PC-3 (cell line): Measurements from ENCODE around the gene HNRNPA1.

ENCODE experiments used
- EZH2 ChIP-seq: fragments of 300-600 bp; sonication (generic); IDR thresholded peaks from one replicate; pipeline ENCODE4 v1.6.1; 2017; ENCODE audit warnings: antibody characterized with exemption, mild to moderate bottlenecking, low read length; ENCODE audit not compliant: unreplicated experiment
- TF ChIP-seq, protein P1 (sequence below): fragments of 300-600 bp; sonication (generic); conservative IDR thresholded peaks from 2 replicates; pipeline ENCODE4 v1.5.1; 2017; ENCODE audit warnings: antibody characterized with exemption, low read depth, mild to moderate bottlenecking, low read length

DNA sequence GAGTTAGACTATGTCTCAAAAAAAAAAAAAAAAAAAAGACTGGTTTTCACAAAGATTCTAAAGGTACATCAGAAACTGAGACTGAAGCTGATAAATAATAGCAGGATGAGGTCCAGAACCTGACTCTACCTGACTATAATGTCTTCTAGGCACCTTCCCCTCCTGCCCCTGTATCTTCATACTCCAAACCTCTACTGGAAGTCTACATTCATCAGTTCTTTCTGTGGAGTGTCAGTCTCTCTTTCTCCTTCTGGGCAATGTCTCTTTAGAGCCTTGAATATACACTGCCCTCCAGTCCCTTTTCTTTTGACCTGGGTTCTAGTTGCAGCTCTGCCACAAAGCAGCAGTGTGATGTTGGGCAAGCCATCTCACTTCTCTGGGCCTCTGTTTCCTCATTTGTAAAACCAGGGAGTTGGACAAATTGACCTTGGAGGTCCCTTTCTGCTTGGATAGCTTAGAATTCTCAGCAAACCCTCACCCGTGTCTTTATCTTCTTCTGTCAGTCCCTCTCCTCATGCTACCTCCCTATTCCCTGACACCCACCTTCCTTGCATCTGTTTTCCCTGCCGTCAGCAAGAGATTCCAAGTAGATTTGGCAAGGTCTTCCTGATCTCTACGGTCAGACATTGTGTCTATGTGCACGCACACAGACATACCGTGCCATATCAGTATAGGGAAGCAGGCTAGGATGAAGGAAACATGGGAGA lies 16.0 kb downstream of the HNRNPA1 start:
- no peak for TF ChIP-seq EZH2
- TF ChIP-seq, protein P1, sequence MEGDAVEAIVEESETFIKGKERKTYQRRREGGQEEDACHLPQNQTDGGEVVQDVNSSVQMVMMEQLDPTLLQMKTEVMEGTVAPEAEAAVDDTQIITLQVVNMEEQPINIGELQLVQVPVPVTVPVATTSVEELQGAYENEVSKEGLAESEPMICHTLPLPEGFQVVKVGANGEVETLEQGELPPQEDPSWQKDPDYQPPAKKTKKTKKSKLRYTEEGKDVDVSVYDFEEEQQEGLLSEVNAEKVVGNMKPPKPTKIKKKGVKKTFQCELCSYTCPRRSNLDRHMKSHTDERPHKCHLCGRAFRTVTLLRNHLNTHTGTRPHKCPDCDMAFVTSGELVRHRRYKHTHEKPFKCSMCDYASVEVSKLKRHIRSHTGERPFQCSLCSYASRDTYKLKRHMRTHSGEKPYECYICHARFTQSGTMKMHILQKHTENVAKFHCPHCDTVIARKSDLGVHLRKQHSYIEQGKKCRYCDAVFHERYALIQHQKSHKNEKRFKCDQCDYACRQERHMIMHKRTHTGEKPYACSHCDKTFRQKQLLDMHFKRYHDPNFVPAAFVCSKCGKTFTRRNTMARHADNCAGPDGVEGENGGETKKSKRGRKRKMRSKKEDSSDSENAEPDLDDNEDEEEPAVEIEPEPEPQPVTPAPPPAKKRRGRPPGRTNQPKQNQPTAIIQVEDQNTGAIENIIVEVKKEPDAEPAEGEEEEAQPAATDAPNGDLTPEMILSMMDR, result no peak
